Measurements from ENCODE around the gene ZNF780A.

The ZNF780A gene

DNA sequence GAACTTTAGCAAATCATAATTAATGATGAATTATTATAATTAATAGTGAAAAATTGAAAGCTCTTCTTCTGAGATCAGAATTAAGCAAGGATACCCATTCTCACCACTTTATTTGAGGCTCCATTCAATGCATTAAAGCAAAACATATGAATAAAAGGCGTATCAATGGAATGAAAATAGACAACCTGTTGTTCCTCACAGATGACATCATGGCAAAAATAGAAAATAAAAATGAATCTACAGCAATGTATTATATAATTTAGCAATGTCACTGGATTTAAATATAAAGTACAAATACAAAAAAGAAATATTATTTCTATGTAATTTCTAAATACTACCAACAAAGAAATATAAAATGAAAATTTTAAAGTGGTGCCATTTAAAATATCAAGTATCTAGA is 11.1 kb upstream of the ZNF780A start:
- no peak overlapping the region for H2AFZ ChIP-seq (ENCODE audit: low read depth, low read length)
- H4K8ac ChIP-seq (ENCODE audit: low read length), result no peak overlapping the region
- H4K91ac ChIP-seq (ENCODE audit: low read length), result no peak overlapping the region
- H3K18ac ChIP-seq (ENCODE audit: low read depth in 1 of 2, low read length in 2 of 2), result no peak overlapping the region
- H2AK5ac ChIP-seq (ENCODE audit: low read length, severe bottlenecking), result no peak overlapping the region
- no peaks in the 10 kb centered on the region for H3K36me3 ChIP-seq (ENCODE audit: control insufficient read depth in 1 of 2, insufficient read depth in 2 of 2, low read depth in 1 of 2, low read length in 2 of 2)
- no peak overlapping the region for H3K27ac ChIP-seq (ENCODE audit: low read length, poor library complexity, severe bottlenecking)
- no peak overlapping the region for H3K4me3 ChIP-seq (ENCODE audit: insufficient read depth in 1 of 2, low read depth in 1 of 2, low read length in 2 of 2)
- no peak overlapping the region for H3K9ac ChIP-seq (ENCODE audit: low read length)
- no peaks in the 10 kb centered on the region for H3K27me3 ChIP-seq (ENCODE audit: control insufficient read depth in 1 of 2, insufficient read depth in 1 of 2, low read length in 2 of 2)
- H3K4ac ChIP-seq (ENCODE audit: low read depth in 1 of 2, low read length in 2 of 2), result no peak overlapping the region
- H2BK12ac ChIP-seq (ENCODE audit: low read length in 2 of 2), result no peak overlapping the region
- H2BK120ac ChIP-seq (ENCODE audit: low read depth, low read length), result no peak overlapping the region
- H3K79me1 ChIP-seq (replicated peaks; ENCODE audit: low read length, poor library complexity, severe bottlenecking), result no peaks in the 10 kb centered on the region
- H3K4me1 ChIP-seq (ENCODE audit: control insufficient read depth, insufficient read depth, low read depth, low read length), result no peaks in the 10 kb centered on the region
- no peaks in the 10 kb centered on the region for H3K9me3 ChIP-seq (ENCODE audit: control insufficient read depth, low read length)
- H3K14ac ChIP-seq (ENCODE audit: low read length in 2 of 2), result no peak overlapping the region
- no peak for DNase-seq
- H3K4me2 ChIP-seq (ENCODE audit: low read length, poor library complexity, severe bottlenecking), result no peak overlapping the region
- H2BK15ac ChIP-seq (ENCODE audit: low read depth, poor library complexity, severe bottlenecking), result no peak overlapping the region
- H3K23ac ChIP-seq (ENCODE audit: low read length in 2 of 2), result no peak overlapping the region
- no CpG with 5 or more reads among the region's 1 CpG for WGBS
- H2BK5ac ChIP-seq (ENCODE audit: low read depth, low read length, poor library complexity, severe bottlenecking), result no peak overlapping the region

DNA sequence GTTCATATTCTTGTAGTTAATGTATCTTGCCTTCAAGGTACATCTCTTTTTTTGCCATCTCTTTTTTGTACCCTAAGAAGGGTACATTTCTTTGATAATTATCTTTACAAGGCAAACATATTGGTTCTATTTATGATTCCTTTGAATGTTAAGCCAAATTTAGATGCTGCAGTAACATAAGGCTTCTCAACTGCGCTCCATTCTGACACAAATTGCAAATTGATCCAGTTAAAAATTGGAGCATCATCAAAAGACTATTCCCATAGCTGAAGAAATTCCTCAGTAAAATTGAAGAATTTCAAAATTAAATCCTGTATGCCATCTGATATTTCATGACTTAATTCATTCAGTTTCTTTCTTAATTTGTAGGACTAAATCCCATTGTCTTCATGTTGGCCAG is 2.7 kb upstream of the ZNF780A start:
- Histone ChIP-seq H3K27ac (ENCODE audit: low read length, poor library complexity, severe bottlenecking) (no peak overlapping the region), H3K18ac (ENCODE audit: low read depth in 1 of 2, low read length in 2 of 2) (no peak overlapping the region), H3K4me2 (ENCODE audit: low read length, poor library complexity, severe bottlenecking) (no peak overlapping the region), H3K23ac (ENCODE audit: low read length in 2 of 2) (no peak overlapping the region), H3K4me3 (ENCODE audit: insufficient read depth in 1 of 2, low read depth in 1 of 2, low read length in 2 of 2) (no peak overlapping the region), H4K91ac (ENCODE audit: low read length) (no peak overlapping the region), H2BK5ac (ENCODE audit: low read depth, low read length, poor library complexity, severe bottlenecking) (no peak overlapping the region), H4K8ac (ENCODE audit: low read length) (no peak overlapping the region), H2AFZ (ENCODE audit: low read depth, low read length) (no peak overlapping the region), H2BK15ac (ENCODE audit: low read depth, poor library complexity, severe bottlenecking) (no peak overlapping the region), H2AK5ac (ENCODE audit: low read length, severe bottlenecking) (no peak overlapping the region), H3K14ac (ENCODE audit: low read length in 2 of 2) (no peak overlapping the region), H3K9me3 (ENCODE audit: control insufficient read depth, low read length) (peaks cover 2% of the 10 kb centered on the region), H3K79me1 (replicated peaks; ENCODE audit: low read length, poor library complexity, severe bottlenecking) (peaks cover 10% of the 10 kb centered on the region), H3K4me1 (ENCODE audit: control insufficient read depth, insufficient read depth, low read depth, low read length) (peaks cover 2% of the 10 kb centered on the region), H2BK120ac (ENCODE audit: low read depth, low read length) (no peak overlapping the region), H2BK12ac (ENCODE audit: low read length in 2 of 2) (no peak overlapping the region), H3K9ac (ENCODE audit: low read length) (no peak overlapping the region), H3K36me3 (ENCODE audit: control insufficient read depth in 1 of 2, insufficient read depth in 2 of 2, low read depth in 1 of 2, low read length in 2 of 2) (no peaks in the 10 kb centered on the region), H3K4ac (ENCODE audit: low read depth in 1 of 2, low read length in 2 of 2) (no peak overlapping the region), H3K27me3 (ENCODE audit: control insufficient read depth in 1 of 2, insufficient read depth in 1 of 2, low read length in 2 of 2) (no peaks in the 10 kb centered on the region)
- DNase-seq, result no peak
- WGBS, result 100% methylated on average over 1 of the region's 1 CpG

DNA sequence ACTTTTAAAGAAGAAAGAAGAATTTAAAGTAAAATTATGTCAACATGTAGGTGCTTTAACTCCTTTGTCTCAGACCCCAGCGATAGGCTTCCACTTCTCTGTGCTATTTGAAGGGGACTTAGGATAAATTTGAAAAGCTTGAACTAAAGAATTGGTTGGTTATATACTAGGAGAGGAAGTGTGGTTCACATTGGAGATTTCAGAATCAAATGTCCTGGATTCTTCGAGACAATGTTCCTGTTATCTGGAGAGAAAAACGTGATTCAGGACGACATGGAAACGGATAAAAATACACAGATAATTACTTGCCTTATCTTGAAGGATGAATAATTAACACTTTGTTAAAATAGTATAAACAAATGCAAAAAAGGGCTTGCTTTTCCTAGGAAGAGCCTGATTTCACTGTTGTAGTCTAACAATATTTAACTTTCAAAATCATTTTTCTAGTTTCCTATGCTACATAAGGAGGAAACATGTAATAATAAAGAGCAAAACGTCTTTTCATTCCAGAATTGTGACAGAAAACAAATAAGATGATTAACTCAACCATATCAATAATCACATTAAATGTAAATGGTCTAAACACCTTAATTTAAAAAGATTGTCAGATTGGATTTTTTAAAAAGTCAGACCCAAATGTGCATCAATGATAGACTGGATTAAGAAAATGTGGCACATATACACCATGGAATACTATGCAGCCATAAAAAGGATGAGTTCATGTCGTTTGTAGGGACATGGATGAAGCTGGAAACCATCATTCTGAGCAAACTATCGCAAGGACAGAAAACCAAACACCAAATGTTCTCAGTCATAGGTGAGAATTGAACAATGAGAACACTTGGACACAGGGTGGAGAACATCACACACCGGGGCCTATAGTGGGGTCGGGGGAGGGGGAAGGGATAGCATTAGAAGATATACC is 724 bp upstream of the ZNF780A start:
- Histone ChIP-seq H3K9ac (ENCODE audit: low read length) (peak overlapping the region; percentile 91), H3K4ac (ENCODE audit: low read depth in 1 of 2, low read length in 2 of 2) (no peak overlapping the region), H3K9me3 (ENCODE audit: control insufficient read depth, low read length) (peaks cover 2% of the 10 kb centered on the region), H3K36me3 (ENCODE audit: control insufficient read depth in 1 of 2, insufficient read depth in 2 of 2, low read depth in 1 of 2, low read length in 2 of 2) (no peaks in the 10 kb centered on the region), H2AFZ (ENCODE audit: low read depth, low read length) (no peak overlapping the region), H2BK5ac (ENCODE audit: low read depth, low read length, poor library complexity, severe bottlenecking) (no peak overlapping the region), H2AK5ac (ENCODE audit: low read length, severe bottlenecking) (no peak overlapping the region), H3K4me1 (ENCODE audit: control insufficient read depth, insufficient read depth, low read depth, low read length) (peaks cover 2% of the 10 kb centered on the region), H3K27me3 (ENCODE audit: control insufficient read depth in 1 of 2, insufficient read depth in 1 of 2, low read length in 2 of 2) (no peaks in the 10 kb centered on the region), H4K91ac (ENCODE audit: low read length) (no peak overlapping the region), H2BK15ac (ENCODE audit: low read depth, poor library complexity, severe bottlenecking) (no peak overlapping the region), H3K4me2 (ENCODE audit: low read length, poor library complexity, severe bottlenecking) (peak overlapping the region; percentile 93), H3K27ac (ENCODE audit: low read length, poor library complexity, severe bottlenecking) (peak overlapping the region; percentile 62), H3K4me3 (ENCODE audit: insufficient read depth in 1 of 2, low read depth in 1 of 2, low read length in 2 of 2) (peak overlapping the region in 1 of 2 experiments; percentile 88), H3K79me1 (replicated peaks; ENCODE audit: low read length, poor library complexity, severe bottlenecking) (peaks cover 10% of the 10 kb centered on the region), H2BK12ac (ENCODE audit: low read length in 2 of 2) (no peak overlapping the region), H3K23ac (ENCODE audit: low read length in 2 of 2) (no peak overlapping the region), H2BK120ac (ENCODE audit: low read depth, low read length) (no peak overlapping the region), H3K14ac (ENCODE audit: low read length in 2 of 2) (no peak overlapping the region), H4K8ac (ENCODE audit: low read length) (no peak overlapping the region), H3K18ac (ENCODE audit: low read depth in 1 of 2, low read length in 2 of 2) (no peak overlapping the region)
- DNase-seq, result no peak
- WGBS, result 60% methylated on average over 4 of the region's 10 CpGs

DNA sequence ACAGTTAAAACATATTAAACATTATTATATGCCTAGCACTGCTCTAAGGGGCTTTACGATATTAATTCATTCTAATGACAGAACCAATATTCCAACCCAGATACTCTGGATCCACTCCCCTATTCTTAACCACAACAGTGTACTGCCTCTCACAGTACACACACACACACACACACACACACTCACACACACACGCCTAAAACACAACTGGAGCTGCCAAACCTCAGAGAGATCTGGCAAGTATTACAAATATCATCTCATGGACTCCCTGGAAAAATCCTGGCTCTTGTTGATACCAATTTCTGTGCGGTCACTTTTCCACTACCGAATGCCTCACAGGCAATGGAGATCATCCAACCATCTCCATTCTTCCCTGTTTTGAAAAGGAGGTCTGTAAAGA is 1.3 kb downstream of the ZNF780A start:
- Histone ChIP-seq H3K4me3 (ENCODE audit: insufficient read depth in 1 of 2, low read depth in 1 of 2, low read length in 2 of 2) (peak overlapping the region in 1 of 2 experiments; percentile 88), H2AFZ (ENCODE audit: low read depth, low read length) (no peak overlapping the region), H3K18ac (ENCODE audit: low read depth in 1 of 2, low read length in 2 of 2) (no peak overlapping the region), H2BK5ac (ENCODE audit: low read depth, low read length, poor library complexity, severe bottlenecking) (no peak overlapping the region), H4K8ac (ENCODE audit: low read length) (no peak overlapping the region), H2BK12ac (ENCODE audit: low read length in 2 of 2) (no peak overlapping the region), H3K27me3 (ENCODE audit: control insufficient read depth in 1 of 2, insufficient read depth in 1 of 2, low read length in 2 of 2) (no peaks in the 10 kb centered on the region), H3K14ac (ENCODE audit: low read length in 2 of 2) (no peak overlapping the region), H3K4me2 (ENCODE audit: low read length, poor library complexity, severe bottlenecking) (peak overlapping the region; percentile 93), H3K23ac (ENCODE audit: low read length in 2 of 2) (no peak overlapping the region), H3K79me1 (replicated peaks; ENCODE audit: low read length, poor library complexity, severe bottlenecking) (peaks cover 16% of the 10 kb centered on the region), H3K27ac (ENCODE audit: low read length, poor library complexity, severe bottlenecking) (no peak overlapping the region), H2BK120ac (ENCODE audit: low read depth, low read length) (no peak overlapping the region), H3K4me1 (ENCODE audit: control insufficient read depth, insufficient read depth, low read depth, low read length) (peaks cover 5% of the 10 kb centered on the region), H2AK5ac (ENCODE audit: low read length, severe bottlenecking) (no peak overlapping the region), H3K9ac (ENCODE audit: low read length) (peak overlapping the region; percentile 91), H3K9me3 (ENCODE audit: control insufficient read depth, low read length) (no peaks in the 10 kb centered on the region), H2BK15ac (ENCODE audit: low read depth, poor library complexity, severe bottlenecking) (no peak overlapping the region), H4K91ac (ENCODE audit: low read length) (no peak overlapping the region), H3K4ac (ENCODE audit: low read depth in 1 of 2, low read length in 2 of 2) (no peak overlapping the region), H3K36me3 (ENCODE audit: control insufficient read depth in 1 of 2, insufficient read depth in 2 of 2, low read depth in 1 of 2, low read length in 2 of 2) (peaks cover 0 to 3% of the 10 kb centered on the region in 2 experiments)
- DNase-seq, result peak; percentile 27
- 93% methylated on average over 4 of the region's 4 CpGs for WGBS
